Psoas muscle (tissue), 8 donors: ENCODE results near the gene PLEKHA6. TPM values are rescaled to one million over a fixed set of nuclear protein-coding genes. Genes with fewer than 3 reads are reported as not detected.

Experiments
- ATAC-seq, 4 donors: fragments of 200-7000 bp; cut with Tn5 transposase; one replicate each; pipeline ENCODE4 v1.9.1; 2020; ENCODE audit warnings: moderate library complexity in 3 of 4, mild to moderate bottlenecking in 2 of 4
- DNase-seq, 2 donors: peaks; one replicate each; pipeline ENCODE4 v3.0.0-alpha.2; 2020
- H3K27ac ChIP-seq: fragments of 200-600 bp; one replicate; pipeline ENCODE4 v1.8.0; 2022
- H3K27me3 ChIP-seq, 3 donors: fragments of 200-600 bp in 1 of 3; one replicate each; pipeline versions ENCODE4 v1.6.1 to v1.8.0; 2013 to 2022; ENCODE audit warnings: low read length in 2 of 3, mild to moderate bottlenecking in 2 of 3, moderate library complexity in 1 of 3; ENCODE audit not compliant: insufficient read depth in 3 of 3
- H3K36me3 ChIP-seq, 2 donors: fragments of 200-600 bp in 1 of 2; one replicate each; pipeline versions ENCODE4 v1.6.1 to v1.8.0; 2013 to 2022; ENCODE audit warnings: low read depth in 1 of 2, mild to moderate bottlenecking in 1 of 2, moderate library complexity in 1 of 2; ENCODE audit not compliant: insufficient read depth in 1 of 2
- H3K4me1 ChIP-seq: fragments of 200-600 bp; one replicate; pipeline ENCODE4 v1.8.0; 2022
- H3K4me3 ChIP-seq: fragments of 200-600 bp; one replicate; pipeline ENCODE4 v1.8.0; 2022; ENCODE audit warnings: mild to moderate bottlenecking
- H3K9me3 ChIP-seq: fragments of 200-600 bp; one replicate; pipeline ENCODE4 v1.8.0; 2022
- WGBS, 3 donors: extraction: QIAGEN DNeasy Blood & Tissue Kit; methylation state at CpG; one replicate each; pipeline versions ENCODE4 v1.1.6 to v1.1.7; 2013; 5-methylcytosine and 5-hydroxymethylcytosine counted together
- intact Hi-C, 2 donors: fragments of 100-400 bp; cut with DNase I; formaldehyde crosslinking; loops; one replicate each; pipeline versions ENCODE4 v1.11.0 to v1.14.2; 2022
- polyA plus RNA-seq, 3 donors: library from polyadenylated mRNA; stranded (reverse); fragments of 200-250 nt; gene quantifications; one replicate each; pipeline ENCODE4 v1.2.3, GENCODE V29; 2013
- total RNA-seq, 4 donors: library from RNA; stranded (reverse); fragmentation: NEBNext Ultra II Directional in 2 of 4; extraction: Animal tissue kit (Norgen Biotek cat#: 25700) in 2 of 4; gene quantifications; one replicate each; pipeline versions ENCODE4 v1.2.1 to v1.2.4, GENCODE V29; 2021 to 2023
- TF ChIP-seq, protein P1 (sequence below): fragments of 200-600 bp; IDR thresholded peaks from one replicate; pipeline ENCODE4 v1.8.0; 2022; ENCODE audit warnings: antibody characterized with exemption
- donor health status: healthy with polysubstance abuse.
- donor health status: DM: no; HTN: no; CAD: no; lungs with moderate emphysema.
- donor health status: Bipolar disorder and iron deficiency.
- donor health status: healthy.
- donor health status: DM: yes; HTN: yes; CAD: no.
- donor health status: DM: no; HTN: no; CAD: no.
- donor health status: DM: no; HTN: no; CAD: no.
- donor health status: DM: yes; HTN: yes; CAD: no.

PLEKHA6 gene
- total and polyA plus RNA-seq, 7 donors, result 0.92 to 7.1 (median 1.7) TPM

- Histone ChIP-seq H3K9me3 (no peaks in the 10 kb centered on the region), H3K27ac (no peak overlapping the region), H3K36me3 (no peaks in the 10 kb centered on the region), H3K4me3 (no peak overlapping the region), H3K27me3 (peaks cover 0 to 3% (median 0%) of the 10 kb centered on the region in 3 donors), H3K4me1 (no peaks in the 10 kb centered on the region)
- ATAC-seq, result no peak
- no peak for DNase-seq
- 72 to 81% (median 79%) methylated on average over 6 of the region's 6 CpGs for WGBS, 3 donors
- TF ChIP-seq, protein P1, sequence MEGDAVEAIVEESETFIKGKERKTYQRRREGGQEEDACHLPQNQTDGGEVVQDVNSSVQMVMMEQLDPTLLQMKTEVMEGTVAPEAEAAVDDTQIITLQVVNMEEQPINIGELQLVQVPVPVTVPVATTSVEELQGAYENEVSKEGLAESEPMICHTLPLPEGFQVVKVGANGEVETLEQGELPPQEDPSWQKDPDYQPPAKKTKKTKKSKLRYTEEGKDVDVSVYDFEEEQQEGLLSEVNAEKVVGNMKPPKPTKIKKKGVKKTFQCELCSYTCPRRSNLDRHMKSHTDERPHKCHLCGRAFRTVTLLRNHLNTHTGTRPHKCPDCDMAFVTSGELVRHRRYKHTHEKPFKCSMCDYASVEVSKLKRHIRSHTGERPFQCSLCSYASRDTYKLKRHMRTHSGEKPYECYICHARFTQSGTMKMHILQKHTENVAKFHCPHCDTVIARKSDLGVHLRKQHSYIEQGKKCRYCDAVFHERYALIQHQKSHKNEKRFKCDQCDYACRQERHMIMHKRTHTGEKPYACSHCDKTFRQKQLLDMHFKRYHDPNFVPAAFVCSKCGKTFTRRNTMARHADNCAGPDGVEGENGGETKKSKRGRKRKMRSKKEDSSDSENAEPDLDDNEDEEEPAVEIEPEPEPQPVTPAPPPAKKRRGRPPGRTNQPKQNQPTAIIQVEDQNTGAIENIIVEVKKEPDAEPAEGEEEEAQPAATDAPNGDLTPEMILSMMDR, result no peak
- intact Hi-C loops, result no loop called here
These were observed 13.6 kb downstream of the PLEKHA6 start for GRCh38 chr1:204345941-204346645.

DNA sequence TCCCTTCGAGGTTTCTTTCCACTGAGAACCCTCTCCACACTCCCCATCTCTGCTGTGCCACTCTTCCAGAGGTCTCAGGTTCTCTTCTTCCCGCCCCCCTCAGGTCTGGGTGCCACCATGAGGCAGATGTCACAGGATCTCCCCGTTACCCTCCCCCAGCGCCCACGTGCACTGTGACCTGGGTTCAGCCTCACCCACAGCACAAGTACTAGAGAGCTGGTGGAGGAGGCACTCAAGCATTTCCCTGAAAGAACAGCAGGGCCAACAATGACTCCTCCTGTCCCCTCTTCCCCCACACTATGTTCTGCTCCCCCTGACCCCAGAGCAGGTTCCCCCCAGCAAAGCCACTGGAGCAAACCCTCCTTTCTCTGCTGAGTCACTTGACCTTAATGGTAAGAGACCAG, 14.3 kb downstream of the PLEKHA6 start:
- Histone ChIP-seq H3K9me3 (no peaks in the 10 kb centered on the region), H3K4me3 (no peak overlapping the region), H3K27ac (no peak overlapping the region), H3K27me3 (peaks cover 0 to 3% (median 0%) of the 10 kb centered on the region in 3 donors), H3K4me1 (no peaks in the 10 kb centered on the region), H3K36me3 (no peaks in the 10 kb centered on the region)
- intact Hi-C loops, result no loop called here
- no peak for ATAC-seq
- 70 to 94% (median 83%) methylated on average over 5 of the region's 5 CpGs for WGBS, 3 donors
- TF ChIP-seq, protein P1, result no peak
- DNase-seq, result no peak

DNA sequence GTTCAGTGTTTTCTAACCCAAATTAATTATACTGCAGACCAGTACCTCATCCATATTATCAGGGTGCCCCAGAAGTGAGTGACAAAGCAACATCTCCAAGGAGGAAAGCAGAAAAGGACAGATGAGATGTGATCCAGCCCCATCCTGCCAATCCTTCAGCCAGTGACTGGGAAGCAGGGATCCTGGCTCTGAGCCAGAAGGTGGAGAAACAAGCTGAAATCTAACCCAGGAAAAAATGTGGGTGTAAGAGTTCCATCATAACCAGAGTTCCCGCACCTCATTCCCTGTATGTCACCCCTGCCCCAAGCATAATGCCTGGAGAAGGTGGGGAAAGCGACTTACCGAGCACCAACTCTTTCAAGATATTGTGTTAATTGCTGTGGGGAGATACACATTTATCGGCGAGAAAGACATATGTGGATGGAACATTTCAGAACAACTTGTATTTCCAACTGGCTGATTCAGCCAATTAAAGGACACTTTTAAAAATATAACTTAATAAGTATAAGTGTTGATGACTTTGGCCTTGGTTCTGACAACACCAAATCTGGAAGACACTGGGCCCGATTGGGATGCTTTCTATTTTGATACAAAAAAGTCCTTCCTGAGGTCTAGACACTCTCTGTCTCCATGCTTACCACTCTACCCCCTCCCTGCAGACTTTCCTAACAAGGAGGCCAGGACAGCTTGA, 14.9 kb downstream of the PLEKHA6 start:
- H3K9me3 ChIP-seq, result no peaks in the 10 kb centered on the region
- H3K27ac ChIP-seq, result no peak overlapping the region
- no peaks in the 10 kb centered on the region for H3K4me1 ChIP-seq
- DNase-seq, result no peak
- no peaks in the 10 kb centered on the region for H3K36me3 ChIP-seq
- WGBS, 3 donors, result 91 to 96% (median 91%) methylated on average over 6 of the region's 6 CpGs
- TF ChIP-seq, protein P1, result no peak
- H3K4me3 ChIP-seq, result no peak overlapping the region
- intact Hi-C loops, result no loop called here
- no peaks in the 10 kb centered on the region for H3K27me3 ChIP-seq
- no peak for ATAC-seq

GRCh38 chr1:204343802-204344201, 15.9 kb downstream of the PLEKHA6 start:
- H3K4me1 ChIP-seq, result no peaks in the 10 kb centered on the region
- 77 to 81% (median 80%) methylated on average over 4 of the region's 4 CpGs for WGBS, 3 donors
- ATAC-seq (no peak), DNase-seq (no peak)
- no peaks in the 10 kb centered on the region for H3K27me3 ChIP-seq
- no peak overlapping the region for H3K27ac ChIP-seq
- intact Hi-C loops, result no loop called here
- no peaks in the 10 kb centered on the region for H3K9me3 ChIP-seq
- TF ChIP-seq, protein P1, result no peak
- H3K4me3 ChIP-seq, result no peak overlapping the region
- H3K36me3 ChIP-seq, result no peaks in the 10 kb centered on the region
